CD4-positive, CD25-positive, alpha-beta regulatory T cell (primary cell): Measurements from ENCODE around the gene MIP. TPM values are rescaled to one million over a fixed set of nuclear protein-coding genes. Genes with fewer than 3 reads are reported as not detected.

ENCODE experiments used
- polyA plus RNA-seq, 4 donors: library from polyadenylated mRNA; unstranded; fragments of 300-500 nt; fragmentation: Illumina TruSeq; gene quantifications; one replicate each; pipeline ENCODE4 v1.2.3, GENCODE V29; 2021
- total RNA-seq: library from RNA; stranded (reverse); gene quantifications from one replicate; pipeline ENCODE4 v1.2.3, GENCODE V29; 2022

MIP gene
- total and polyA plus RNA-seq, 5 donors from 2014 or later, result 0.07 to 0.24 (median 0.09) TPM; not detected in 2

Other genes with a start within 250 kb of the MIP start
- 33.7 TPM for gene RNF41, start 232.7 kb downstream of the MIP start, total RNA-seq
- gene RNF41, start 232.7 kb downstream of the MIP start, polyA plus RNA-seq, result 10 to 100 TPM; 39.2 to 45.8 (median 45.1) TPM
- gene NABP2, start 230.3 kb downstream of the MIP start, total RNA-seq, result 16.9 TPM
- gene NABP2, start 230.3 kb downstream of the MIP start, polyA plus RNA-seq, result 1 to 10 TPM; 4.1 to 6.8 (median 5.0) TPM
- gene SLC39A5, start 224.6 kb downstream of the MIP start, total RNA-seq, result 2.0 TPM
- gene SLC39A5, start 224.6 kb downstream of the MIP start, polyA plus RNA-seq, result not detected
- gene ANKRD52, start 196.3 kb downstream of the MIP start, total RNA-seq, result 40.1 TPM
- gene ANKRD52, start 196.3 kb downstream of the MIP start, polyA plus RNA-seq, result 1 to 10 TPM; 5.0 to 7.5 (median 6.4) TPM
- gene COQ10A, start 187.7 kb downstream of the MIP start, total RNA-seq, result 23.7 TPM
- 10 to 100 TPM in 3 of 4 donors, 1 to 10 TPM in 1; 8.1 to 11.5 (median 11.0) TPM for gene COQ10A, start 187.7 kb downstream of the MIP start, polyA plus RNA-seq
- 173 TPM for gene CS, start 154.3 kb downstream of the MIP start, total RNA-seq
- 10 to 100 TPM; 69.3 to 85.8 (median 74.3) TPM for gene CS, start 154.3 kb downstream of the MIP start, polyA plus RNA-seq
- 47.6 TPM for gene CNPY2, start 138.7 kb downstream of the MIP start, total RNA-seq
- 100 to 1,000 TPM; 139 to 166 (median 156) TPM for gene CNPY2, start 138.7 kb downstream of the MIP start, polyA plus RNA-seq
- 83.5 TPM for gene PAN2, start 120.7 kb downstream of the MIP start, total RNA-seq
- 10 to 100 TPM in 1 of 4 donors, 1 to 10 TPM in 3; 4.5 to 10.6 (median 7.3) TPM for gene PAN2, start 120.7 kb downstream of the MIP start, polyA plus RNA-seq
- gene IL23A, start 115.8 kb downstream of the MIP start, total RNA-seq, result 27.1 TPM
- gene IL23A, start 115.8 kb downstream of the MIP start, polyA plus RNA-seq, result 10 to 100 TPM; 12.2 to 18.8 (median 16.8) TPM
- gene STAT2, start 94.5 kb downstream of the MIP start, total RNA-seq, result 190 TPM
- gene STAT2, start 94.5 kb downstream of the MIP start, polyA plus RNA-seq, result 10 to 100 TPM; 67.9 to 92.5 (median 79.8) TPM
- gene APOF, start 91.8 kb downstream of the MIP start, total RNA-seq, result not detected
- not detected for gene APOF, start 91.8 kb downstream of the MIP start, polyA plus RNA-seq
- 7.3 TPM for gene TIMELESS, start 5.2 kb downstream of the MIP start, total RNA-seq
- 1 to 10 TPM; 2.8 to 6.3 (median 4.6) TPM for gene TIMELESS, start 5.2 kb downstream of the MIP start, polyA plus RNA-seq
- 5.3 TPM for gene SPRYD4, start 13.9 kb upstream of the MIP start, total RNA-seq
- 1 to 10 TPM in 3 of 4 donors, under 1 TPM in 1; 0.64 to 2.0 (median 1.5) TPM for gene SPRYD4, start 13.9 kb upstream of the MIP start, polyA plus RNA-seq
- gene GLS2, start 33.5 kb upstream of the MIP start, total RNA-seq, result 1.3 TPM
- 1 to 10 TPM in 2 of 4 donors, under 1 TPM in 2; 0.64 to 3.9 (median 2.3) TPM for gene GLS2, start 33.5 kb upstream of the MIP start, polyA plus RNA-seq
- 3.1 TPM for gene RBMS2, start 67.2 kb upstream of the MIP start, total RNA-seq
- under 1 TPM in 3 of 4 donors, not detected in 1; 0.14 to 0.41 (median 0.23) TPM for gene RBMS2, start 67.2 kb upstream of the MIP start, polyA plus RNA-seq
- gene BAZ2A, start 175.7 kb upstream of the MIP start, total RNA-seq, result 237 TPM
- 10 to 100 TPM; 22.2 to 30.2 (median 22.6) TPM for gene BAZ2A, start 175.7 kb upstream of the MIP start, polyA plus RNA-seq
- gene ATP5F1B, start 191.3 kb upstream of the MIP start, total RNA-seq, result 277 TPM
- gene ATP5F1B, start 191.3 kb upstream of the MIP start, polyA plus RNA-seq, result 1,000 to 10,000 TPM in 1 of 4 donors, 100 to 1,000 TPM in 3; 781 to 1,082 (median 867) TPM
- 128 TPM for gene PTGES3, start 233.6 kb upstream of the MIP start, total RNA-seq
- 100 to 1,000 TPM; 276 to 321 (median 303) TPM for gene PTGES3, start 233.6 kb upstream of the MIP start, polyA plus RNA-seq